Keratinocyte (primary cell): ENCODE data around the gene SSR1. TPM values are rescaled to one million over a fixed set of nuclear protein-coding genes. Genes with fewer than 3 reads are reported as not detected.
A peak's percentile ranks its signal among the peaks of the same experiment; 100 is the strongest.
"Not testable (repeated sequence)": the region's sequence is repeated elsewhere in the genome, so short reads cannot be mapped to it uniquely, and the experiment has no call there.

ENCODE experiments used
- DNase-seq: peaks from one replicate; pipeline ENCODE4 v3.0.0-alpha.2; 2011; ENCODE audit warnings: low read depth, missing footprints, low spot score
- FAIRE-seq: peaks from 2 replicates; lab custom pipeline; 2011; peaks lifted over from hg19 to GRCh38; lab: Jason Lieb, UNC
- H2AFZ ChIP-seq: 2 replicates; pipeline ENCODE4 v1.6.0; 2012; ENCODE audit warnings: low read length, control low read depth, inconsistent platforms; ENCODE audit not compliant: control insufficient read depth
- H3K27ac ChIP-seq: 2 replicates; pipeline ENCODE4 v1.5.1; 2011; ENCODE audit warnings: low read length; ENCODE audit not compliant: control insufficient read depth, insufficient read depth
- H3K27me3 ChIP-seq: 3 replicates; pipeline ENCODE4 v1.6.0; 2011; ENCODE audit warnings: low read length; ENCODE audit not compliant: control insufficient read depth, insufficient read depth; ENCODE audit errors: extremely low read depth
- H3K36me3 ChIP-seq, 2 experiments: 2 replicates in 1 of 2; 3 replicates in 1 of 2; pipeline ENCODE4 v1.5.1; 2011; ENCODE audit warnings: low read length in 2 of 2, mild to moderate bottlenecking in 1 of 2; ENCODE audit not compliant: control insufficient read depth in 2 of 2, insufficient read depth in 2 of 2; ENCODE audit errors: extremely low read depth in 1 of 2
- H3K4me1 ChIP-seq: 3 replicates; pipeline ENCODE4 v1.5.1; 2011; ENCODE audit warnings: low read length; ENCODE audit not compliant: control insufficient read depth, insufficient read depth; ENCODE audit errors: extremely low read depth
- H3K4me2 ChIP-seq: 3 replicates; pipeline ENCODE4 v1.6.0; 2011; ENCODE audit warnings: low read depth, low read length; ENCODE audit not compliant: control insufficient read depth, insufficient read depth; ENCODE audit errors: extremely low read depth
- H3K4me3 ChIP-seq, 3 experiments: fragments of 200-600 bp in 1 of 3; sonication (generic) in 1 of 3; 2 replicates in 2 of 3; 3 replicates in 1 of 3; pipeline ENCODE4 v1.5.1; 2011 to 2016; ENCODE audit warnings: low read length in 3 of 3, mild to moderate bottlenecking in 3 of 3, control low read depth in 2 of 3, inconsistent platforms in 1 of 3, low read depth in 1 of 3, mixed read lengths in 1 of 3, mixed run types in 1 of 3, moderate library complexity in 1 of 3; ENCODE audit not compliant: control insufficient read depth in 2 of 3, insufficient read depth in 2 of 3; ENCODE audit errors: extremely low read depth in 1 of 3
- H3K79me2 ChIP-seq: 2 replicates; pipeline ENCODE4 v1.6.0; 2012; ENCODE audit warnings: low read length; ENCODE audit not compliant: control insufficient read depth, insufficient read depth
- H3K9ac ChIP-seq: 3 replicates; pipeline ENCODE4 v1.6.0; 2011; ENCODE audit warnings: low read length; ENCODE audit not compliant: control insufficient read depth, insufficient read depth; ENCODE audit errors: extremely low read depth
- H3K9me1 ChIP-seq: 3 replicates; pipeline ENCODE4 v1.6.0; 2011; ENCODE audit warnings: low read length; ENCODE audit not compliant: control insufficient read depth, insufficient read depth; ENCODE audit errors: extremely low read depth
- H3K9me3 ChIP-seq: 2 replicates; pipeline ENCODE4 v1.5.1; 2012; ENCODE audit warnings: low read depth, low read length; ENCODE audit not compliant: control insufficient read depth
- H4K20me1 ChIP-seq: 3 replicates; pipeline ENCODE4 v1.6.0; 2011; ENCODE audit warnings: low read length; ENCODE audit not compliant: control insufficient read depth, insufficient read depth; ENCODE audit errors: extremely low read depth
- EZH2 ChIP-seq: IDR thresholded peaks from one replicate; pipeline ENCODE4 v1.6.1; 2012; ENCODE audit warnings: inconsistent platforms, mild to moderate bottlenecking, low read length, moderate library complexity
- dilution Hi-C: fragments of 300-500 bp; cut with MboI; formaldehyde crosslinking; loops from one replicate; pipeline ENCODE4 v1.7.0; 2020; ENCODE audit warnings: low sequenced_read_pairs; ENCODE audit not compliant: extremely low pct_ligation_motif_present
- polyA plus RNA-seq, 5 experiments: library from polyadenylated mRNA; depleted of rRNA in 3 of 5; stranded (reverse) in 3 of 5; stranded (forward) in 1 of 5; unstranded in 1 of 5; fragments of >200 nt; gene quantifications; 1 replicate in 1 of 5; 2 replicates in 3 of 5; 3 replicates in 1 of 5; pipeline versions ENCODE4 v1.2.1 to v1.2.3, GENCODE V29; 2011 to 2012; ENCODE audit warnings: missing spikeins in 2 of 5, low read depth in 1 of 5, low replicate concordance in 1 of 5
- TF ChIP-seq, protein P1 (sequence below), 3 experiments: IDR thresholded peaks in 1 of 3; conservative IDR thresholded peaks in 1 of 3; optimal IDR thresholded peaks in 1 of 3; 2 replicates in 2 of 3; 3 replicates in 1 of 3; pipeline versions ENCODE3 to v1.5.1; 2011; ENCODE audit warnings: low read length in 3 of 3, mild to moderate bottlenecking in 3 of 3, moderate library complexity in 2 of 3, control low read depth in 1 of 3, inconsistent platforms in 1 of 3; ENCODE audit not compliant: insufficient read depth in 2 of 3; ENCODE audit errors: extremely low read depth in 1 of 3

Gene SSR1
- polyA plus RNA-seq, 1 donor (not counting 4 experiments of a cell fraction or from before 2014, with no cell fraction given), result 188 TPM

DNA sequence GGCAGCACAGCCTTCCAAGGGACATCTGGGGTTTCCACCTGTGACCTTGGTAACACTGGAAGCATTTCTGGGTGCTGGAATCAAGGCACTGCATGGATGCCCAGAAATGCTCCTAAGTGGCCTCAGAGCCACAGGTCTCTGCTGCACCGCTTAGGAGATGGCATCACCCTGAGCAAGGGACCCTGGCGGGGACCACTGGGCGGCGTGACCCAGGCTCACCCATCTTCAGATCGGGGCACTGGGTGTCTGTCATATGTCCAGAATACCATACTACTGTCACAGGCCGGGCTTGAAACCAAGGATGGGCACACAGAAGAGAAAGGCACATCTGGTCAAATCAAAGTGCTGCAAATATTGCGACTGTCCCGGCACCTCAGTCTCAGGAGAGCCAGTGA lies 45.9 kb downstream of the SSR1 start:
- H3K79me2 ChIP-seq, result no peaks in the 10 kb centered on the region
- no peaks in the 10 kb centered on the region for H4K20me1 ChIP-seq
- FAIRE-seq (no peak), DNase-seq (no peak)
- no peaks in the 10 kb centered on the region for H3K9me1 ChIP-seq
- no peaks in the 10 kb centered on the region for H3K36me3 ChIP-seq
- dilution Hi-C loops, result no loop called here
- TF ChIP-seq, protein P1, sequence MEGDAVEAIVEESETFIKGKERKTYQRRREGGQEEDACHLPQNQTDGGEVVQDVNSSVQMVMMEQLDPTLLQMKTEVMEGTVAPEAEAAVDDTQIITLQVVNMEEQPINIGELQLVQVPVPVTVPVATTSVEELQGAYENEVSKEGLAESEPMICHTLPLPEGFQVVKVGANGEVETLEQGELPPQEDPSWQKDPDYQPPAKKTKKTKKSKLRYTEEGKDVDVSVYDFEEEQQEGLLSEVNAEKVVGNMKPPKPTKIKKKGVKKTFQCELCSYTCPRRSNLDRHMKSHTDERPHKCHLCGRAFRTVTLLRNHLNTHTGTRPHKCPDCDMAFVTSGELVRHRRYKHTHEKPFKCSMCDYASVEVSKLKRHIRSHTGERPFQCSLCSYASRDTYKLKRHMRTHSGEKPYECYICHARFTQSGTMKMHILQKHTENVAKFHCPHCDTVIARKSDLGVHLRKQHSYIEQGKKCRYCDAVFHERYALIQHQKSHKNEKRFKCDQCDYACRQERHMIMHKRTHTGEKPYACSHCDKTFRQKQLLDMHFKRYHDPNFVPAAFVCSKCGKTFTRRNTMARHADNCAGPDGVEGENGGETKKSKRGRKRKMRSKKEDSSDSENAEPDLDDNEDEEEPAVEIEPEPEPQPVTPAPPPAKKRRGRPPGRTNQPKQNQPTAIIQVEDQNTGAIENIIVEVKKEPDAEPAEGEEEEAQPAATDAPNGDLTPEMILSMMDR (optimal IDR thresholded peaks at IDR 0.05 in 1 of 3, IDR thresholded peaks at IDR 0.05 in 1 of 3, conservative IDR thresholded peaks at IDR 0.05 in 1 of 3; ENCODE audit: extremely low read depth in 1 of 3, insufficient read depth in 2 of 3, low read length in 3 of 3), result no peak
- TF ChIP-seq EZH2, result no peak
- peaks cover 2% of the 10 kb centered on the region for H3K9me3 ChIP-seq
- H3K9ac ChIP-seq, result no peak overlapping the region
- H3K4me2 ChIP-seq, result peak overlapping the region; percentile 93
- H3K4me1 ChIP-seq, result peaks cover 19% of the 10 kb centered on the region
- peak overlapping the region; percentile 91 for H3K27ac ChIP-seq
- H2AFZ ChIP-seq, result no peak overlapping the region
- H3K27me3 ChIP-seq, result no peaks in the 10 kb centered on the region
- no peak overlapping the region for H3K4me3 ChIP-seq

DNA sequence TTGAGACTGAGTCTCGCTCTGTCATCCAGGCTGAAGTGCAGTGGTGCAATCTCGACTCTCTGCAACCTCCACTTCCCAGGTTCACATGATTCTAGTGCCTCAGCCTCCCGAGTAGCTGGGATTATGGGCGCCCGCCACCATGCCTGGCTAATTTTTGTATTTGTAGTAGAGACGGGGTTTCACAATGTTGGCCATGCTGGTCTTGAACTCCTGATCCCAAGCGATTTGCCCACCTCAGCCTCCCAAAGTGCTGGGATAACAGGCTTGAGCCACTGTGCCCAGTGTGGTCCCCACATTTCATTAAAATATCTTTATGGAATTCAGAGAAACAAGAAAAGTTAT lies 47.6 kb downstream of the SSR1 start:
- dilution Hi-C loops, FAIRE-seq: not testable (repeated sequence)

GRCh38 chr6:7264686-7265384 lies 48.2 kb downstream of the SSR1 start:
- dilution Hi-C loops, result no loop called here
- H3K9me3 ChIP-seq, result peaks cover 2% of the 10 kb centered on the region

More for the DNA sequence above, 47.6 kb downstream of the SSR1 start:
- H3K4me2 ChIP-seq, H3K9me3 ChIP-seq, H3K9me1 ChIP-seq, H2AFZ ChIP-seq, DNase-seq, H3K9ac ChIP-seq, H3K4me3 ChIP-seq, H3K36me3 ChIP-seq, H3K79me2 ChIP-seq, H3K27ac ChIP-seq, H3K27me3 ChIP-seq, H4K20me1 ChIP-seq: not testable (repeated sequence)
- H3K4me1 ChIP-seq, result peaks cover 32% of the 10 kb centered on the region

More at GRCh38 chr6:7264686-7265384, 48.2 kb downstream of the SSR1 start:
- H4K20me1 ChIP-seq, result no peaks in the 10 kb centered on the region
- no peak overlapping the region for H3K4me2 ChIP-seq
- peaks cover 32% of the 10 kb centered on the region for H3K4me1 ChIP-seq
- H3K36me3 ChIP-seq, result no peaks in the 10 kb centered on the region
- no peak overlapping the region for H3K27ac ChIP-seq
- no peak for TF ChIP-seq EZH2
- TF ChIP-seq, protein P1 (optimal IDR thresholded peaks at IDR 0.05 in 1 of 3, IDR thresholded peaks at IDR 0.05 in 1 of 3, conservative IDR thresholded peaks at IDR 0.05 in 1 of 3; ENCODE audit: extremely low read depth in 1 of 3, insufficient read depth in 2 of 3, low read length in 3 of 3), result no peak
- H3K9me1 ChIP-seq, result no peaks in the 10 kb centered on the region
- no peak overlapping the region for H3K9ac ChIP-seq
- no peaks in the 10 kb centered on the region for H3K27me3 ChIP-seq
- no peaks in the 10 kb centered on the region for H3K79me2 ChIP-seq
- FAIRE-seq (no peak), DNase-seq (no peak)
- H2AFZ ChIP-seq, result no peak overlapping the region
- H3K4me3 ChIP-seq, result no peak overlapping the region
